Measurements from ENCODE around the gene G0S2. TPM values are rescaled to one million over a fixed set of nuclear protein-coding genes. Genes with fewer than 3 reads are reported as not detected.

Gene G0S2
- total and polyA plus RNA-seq, 4 donors, result 16.3 to 24.9 (median 20.8) TPM

DNA sequence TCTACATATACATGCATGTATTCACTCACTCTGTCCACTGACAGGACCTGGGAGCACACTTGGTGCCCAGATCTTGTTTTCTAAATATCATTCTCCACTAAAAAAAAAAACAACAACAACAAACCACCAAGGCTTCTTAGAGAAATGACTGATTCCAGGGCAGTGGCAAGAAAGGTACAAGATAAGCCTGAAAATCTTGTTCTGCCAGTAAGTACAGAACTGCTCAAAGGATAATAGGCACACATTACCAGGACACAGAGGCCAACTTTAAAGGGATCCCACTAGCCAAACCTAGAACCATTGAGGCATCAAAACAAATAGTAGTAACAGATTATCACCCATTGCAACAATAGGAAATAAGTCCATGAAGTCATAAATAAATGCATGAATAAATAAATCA, 40.1 kb downstream of the G0S2 start:
- no peak for ATAC-seq (ENCODE audit: low FRiP score)
- H3K27me3 ChIP-seq (ENCODE audit: control insufficient read depth in 1 of 2, insufficient read depth in 2 of 2, low read length in 1 of 2), result no peaks in the 10 kb centered on the region
- H3K4me3 ChIP-seq (ENCODE audit: low read length in 2 of 2), result no peak overlapping the region
- intact Hi-C loops (cut with DNase I), result no loop called here
- no peaks in the 10 kb centered on the region for H3K9me3 ChIP-seq (ENCODE audit: control insufficient read depth, low read length)
- H3K36me3 ChIP-seq (ENCODE audit: control insufficient read depth in 1 of 2, insufficient read depth in 2 of 2, low read length in 1 of 2), result no peaks in the 10 kb centered on the region
- no peak for DNase-seq
- no peaks in the 10 kb centered on the region for H3K4me1 ChIP-seq (ENCODE audit: control insufficient read depth in 1 of 2, insufficient read depth in 2 of 2, low read length in 2 of 2)
- H3K27ac ChIP-seq (ENCODE audit: low read depth in 1 of 2, low read length in 2 of 2), result no peak overlapping the region

DNA sequence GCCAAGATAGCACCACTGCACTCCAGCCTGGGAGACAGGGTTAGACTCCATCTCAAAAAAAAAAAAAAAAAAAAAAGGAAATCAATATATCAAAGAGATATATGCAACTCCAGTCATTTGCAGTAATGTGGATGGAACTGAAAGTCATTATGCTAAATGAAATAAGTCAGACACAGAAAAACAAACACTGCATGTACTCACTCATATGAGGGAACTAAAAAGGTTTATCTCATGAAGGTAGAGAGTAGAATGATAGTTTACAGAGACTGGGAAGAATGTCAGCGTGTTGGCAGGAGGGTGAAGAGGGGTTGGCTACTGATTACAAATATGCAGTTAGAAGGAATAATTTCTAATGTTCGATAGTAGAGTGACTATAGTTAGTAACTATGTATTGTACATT, 42.6 kb downstream of the G0S2 start:
- no peak overlapping the region for H3K4me3 ChIP-seq (ENCODE audit: low read length in 2 of 2)
- H3K4me1 ChIP-seq (ENCODE audit: control insufficient read depth in 1 of 2, insufficient read depth in 2 of 2, low read length in 2 of 2), result no peaks in the 10 kb centered on the region
- no peak for DNase-seq
- no peak for ATAC-seq (ENCODE audit: low FRiP score)
- no peak overlapping the region for H3K27ac ChIP-seq (ENCODE audit: low read depth in 1 of 2, low read length in 2 of 2)
- intact Hi-C loops (cut with DNase I), result no loop called here
- H3K36me3 ChIP-seq (ENCODE audit: control insufficient read depth in 1 of 2, insufficient read depth in 2 of 2, low read length in 1 of 2), result no peaks in the 10 kb centered on the region
- H3K27me3 ChIP-seq (ENCODE audit: control insufficient read depth in 1 of 2, insufficient read depth in 2 of 2, low read length in 1 of 2), result no peaks in the 10 kb centered on the region
- WGBS, 2 donors, result 45 to 56% methylated on average over 2 of the region's 2 CpGs
- H3K9me3 ChIP-seq (ENCODE audit: control insufficient read depth, low read length), result no peaks in the 10 kb centered on the region

DNA sequence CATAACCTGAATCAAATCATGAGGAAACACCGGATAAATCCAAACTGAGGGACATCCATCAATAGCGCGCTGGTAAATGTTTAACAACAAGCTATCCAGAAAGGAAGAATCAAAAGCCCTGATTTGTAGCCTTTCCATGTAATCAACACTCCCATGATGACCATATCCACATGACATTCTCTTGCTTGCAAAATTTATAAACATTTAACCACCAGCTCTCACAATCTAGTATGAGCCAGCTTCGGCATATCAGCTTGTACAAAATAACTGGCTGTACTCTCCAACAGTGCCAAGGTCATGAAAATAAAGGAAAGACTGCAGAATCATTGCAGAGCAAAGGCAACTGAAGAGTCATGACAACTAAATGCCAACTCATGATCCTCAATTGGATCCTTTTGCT, 45.1 kb downstream of the G0S2 start:
- Histone ChIP-seq H3K9me3 (ENCODE audit: control insufficient read depth, low read length) (no peaks in the 10 kb centered on the region), H3K27me3 (ENCODE audit: control insufficient read depth in 1 of 2, insufficient read depth in 2 of 2, low read length in 1 of 2) (no peaks in the 10 kb centered on the region), H3K27ac (ENCODE audit: low read depth in 1 of 2, low read length in 2 of 2) (no peak overlapping the region), H3K4me1 (ENCODE audit: control insufficient read depth in 1 of 2, insufficient read depth in 2 of 2, low read length in 2 of 2) (no peaks in the 10 kb centered on the region), H3K4me3 (ENCODE audit: low read length in 2 of 2) (no peak overlapping the region), H3K36me3 (ENCODE audit: control insufficient read depth in 1 of 2, insufficient read depth in 2 of 2, low read length in 1 of 2) (no peaks in the 10 kb centered on the region)
- WGBS, 2 donors, result 78 to 86% methylated on average over 4 of the region's 4 CpGs
- ATAC-seq (ENCODE audit: low FRiP score) (no peak), DNase-seq (no peak)
- intact Hi-C loops (cut with DNase I), result no loop called here

DNA sequence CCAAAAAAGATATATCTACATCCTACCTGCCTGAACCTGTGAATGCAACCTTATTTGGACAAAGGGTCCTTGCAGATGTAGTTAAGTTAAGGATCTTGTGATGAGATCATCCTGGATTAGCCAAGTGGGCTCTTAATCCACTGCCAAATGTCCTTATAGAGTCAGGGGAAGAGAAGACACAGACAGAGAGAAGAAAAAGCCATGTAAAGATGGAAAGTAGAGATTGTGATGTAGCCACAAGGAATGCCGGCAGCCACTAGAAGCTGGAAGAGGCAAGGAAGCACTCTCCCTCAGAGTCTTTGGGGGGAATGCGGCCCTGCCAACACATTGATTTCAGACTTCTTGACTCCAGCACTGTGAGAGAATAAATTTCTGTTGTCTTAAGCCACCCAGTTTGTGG, 45.6 kb downstream of the G0S2 start:
- H3K27me3 ChIP-seq (ENCODE audit: control insufficient read depth in 1 of 2, insufficient read depth in 2 of 2, low read length in 1 of 2), result no peaks in the 10 kb centered on the region
- WGBS, 2 donors, result 56 to 72% methylated on average over 2 of the region's 2 CpGs
- no peaks in the 10 kb centered on the region for H3K36me3 ChIP-seq (ENCODE audit: control insufficient read depth in 1 of 2, insufficient read depth in 2 of 2, low read length in 1 of 2)
- H3K27ac ChIP-seq (ENCODE audit: low read depth in 1 of 2, low read length in 2 of 2), result no peak overlapping the region
- no peaks in the 10 kb centered on the region for H3K9me3 ChIP-seq (ENCODE audit: control insufficient read depth, low read length)
- no peak for DNase-seq
- H3K4me3 ChIP-seq (ENCODE audit: low read length in 2 of 2), result no peak overlapping the region
- ATAC-seq (ENCODE audit: low FRiP score), result no peak
- H3K4me1 ChIP-seq (ENCODE audit: control insufficient read depth in 1 of 2, insufficient read depth in 2 of 2, low read length in 2 of 2), result no peaks in the 10 kb centered on the region
- intact Hi-C loops (cut with DNase I), result no loop called here

DNA sequence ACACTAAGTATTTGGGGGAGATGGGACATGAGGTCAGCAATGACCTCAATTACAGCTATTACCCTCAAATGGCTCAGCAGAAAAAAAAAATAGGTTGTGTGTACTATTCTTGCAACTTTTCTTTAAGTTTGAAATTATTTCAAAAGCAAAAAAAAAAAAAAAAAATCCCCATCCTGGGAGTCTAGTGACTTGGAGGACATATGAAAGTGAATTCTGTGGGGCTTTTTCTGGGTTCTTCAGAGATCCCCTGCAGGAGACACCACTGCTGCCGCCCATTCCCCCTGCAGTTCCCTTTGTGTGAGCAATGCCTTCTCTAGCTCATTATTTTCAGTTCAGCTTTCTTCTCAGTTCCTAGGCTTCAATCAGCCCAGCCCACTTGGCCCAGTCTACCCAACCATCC, 46.1 kb downstream of the G0S2 start:
- WGBS, 2 donors, result 95 to 98% methylated on average over 1 of the region's 1 CpG
- H3K27ac ChIP-seq (ENCODE audit: low read depth in 1 of 2, low read length in 2 of 2), result no peak overlapping the region
- H3K4me1 ChIP-seq (ENCODE audit: control insufficient read depth in 1 of 2, insufficient read depth in 2 of 2, low read length in 2 of 2), result no peaks in the 10 kb centered on the region
- H3K9me3 ChIP-seq (ENCODE audit: control insufficient read depth, low read length), result no peaks in the 10 kb centered on the region
- DNase-seq (no peak), ATAC-seq (ENCODE audit: low FRiP score) (no peak)
- no peaks in the 10 kb centered on the region for H3K27me3 ChIP-seq (ENCODE audit: control insufficient read depth in 1 of 2, insufficient read depth in 2 of 2, low read length in 1 of 2)
- no peak overlapping the region for H3K4me3 ChIP-seq (ENCODE audit: low read length in 2 of 2)
- no peaks in the 10 kb centered on the region for H3K36me3 ChIP-seq (ENCODE audit: control insufficient read depth in 1 of 2, insufficient read depth in 2 of 2, low read length in 1 of 2)
- intact Hi-C loops (cut with DNase I), result no loop called here

DNA sequence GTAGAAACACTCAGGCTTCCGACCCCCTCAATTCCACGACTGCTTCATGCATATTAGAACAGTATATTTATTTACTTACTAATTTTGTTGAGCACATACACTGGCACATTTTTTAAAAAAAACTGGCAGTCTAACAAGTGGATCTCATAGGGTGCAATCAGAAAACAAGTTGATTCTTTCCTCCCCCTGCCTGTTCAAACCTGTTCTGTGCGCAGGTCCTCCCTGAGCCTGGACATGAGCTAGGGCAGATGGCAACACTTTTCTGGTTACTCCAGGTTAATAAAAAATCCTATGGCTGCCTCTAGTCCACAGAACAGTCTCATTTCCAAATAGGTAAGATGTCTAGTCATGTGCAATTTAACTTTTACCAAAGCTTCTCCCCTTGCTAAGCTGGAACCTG, 48.1 kb downstream of the G0S2 start:
- DNase-seq (no peak), ATAC-seq (ENCODE audit: low FRiP score) (no peak)
- no peak overlapping the region for H3K27ac ChIP-seq (ENCODE audit: low read depth in 1 of 2, low read length in 2 of 2)
- H3K36me3 ChIP-seq (ENCODE audit: control insufficient read depth in 1 of 2, insufficient read depth in 2 of 2, low read length in 1 of 2), result no peaks in the 10 kb centered on the region
- no peaks in the 10 kb centered on the region for H3K9me3 ChIP-seq (ENCODE audit: control insufficient read depth, low read length)
- H3K4me1 ChIP-seq (ENCODE audit: control insufficient read depth in 1 of 2, insufficient read depth in 2 of 2, low read length in 2 of 2), result no peaks in the 10 kb centered on the region
- intact Hi-C loops (cut with DNase I), result no loop called here
- no peaks in the 10 kb centered on the region for H3K27me3 ChIP-seq (ENCODE audit: control insufficient read depth in 1 of 2, insufficient read depth in 2 of 2, low read length in 1 of 2)
- 89 to 96% methylated on average over 3 of the region's 3 CpGs for WGBS, 2 donors
- no peak overlapping the region for H3K4me3 ChIP-seq (ENCODE audit: low read length in 2 of 2)

DNA sequence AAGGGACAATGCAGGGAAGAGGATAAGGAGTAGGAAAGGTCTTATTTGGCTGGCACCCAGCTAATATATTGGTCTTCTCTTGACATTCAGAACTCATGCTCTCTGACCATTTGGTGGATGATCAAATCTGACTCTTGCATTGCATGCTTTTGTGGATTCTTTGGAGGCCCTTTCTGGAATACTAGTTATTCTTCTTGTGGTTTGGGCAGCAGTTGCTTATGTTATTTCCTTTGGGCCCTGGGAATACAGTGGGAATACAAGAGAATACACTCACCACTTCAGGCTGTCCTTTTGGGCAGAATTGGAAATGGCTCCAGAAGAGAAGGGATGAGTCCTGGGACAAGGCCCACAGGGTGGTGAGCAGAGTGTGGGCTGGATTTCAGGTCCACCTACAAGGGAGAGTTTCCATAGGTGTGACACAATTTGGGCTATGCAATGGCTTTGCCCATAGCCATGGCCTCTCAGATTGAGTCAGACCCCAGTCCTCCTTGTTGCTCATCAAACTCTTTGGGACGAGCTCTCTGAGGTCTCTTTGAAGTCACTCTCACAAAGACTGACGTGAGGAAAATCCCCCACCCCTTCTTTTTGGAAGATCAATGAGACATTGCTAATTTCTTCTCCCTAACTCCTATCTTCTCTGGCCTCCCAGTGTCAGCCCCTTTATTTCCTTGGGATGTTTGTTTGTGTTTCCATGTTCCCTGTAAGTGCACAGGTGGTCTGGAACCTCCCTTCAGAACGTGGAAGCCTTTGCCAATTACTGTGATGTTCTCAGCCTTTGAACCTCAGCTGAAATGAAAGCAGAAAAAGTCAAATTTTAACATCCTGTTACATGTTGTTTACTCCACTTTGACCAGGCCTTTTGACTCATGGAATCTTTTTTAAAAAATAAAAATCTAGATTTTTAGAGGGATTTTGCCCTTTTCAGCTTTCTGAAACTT, 48.8 kb downstream of the G0S2 start:
- no peaks in the 10 kb centered on the region for H3K4me1 ChIP-seq (ENCODE audit: control insufficient read depth in 1 of 2, insufficient read depth in 2 of 2, low read length in 2 of 2)
- H3K27ac ChIP-seq (ENCODE audit: low read depth in 1 of 2, low read length in 2 of 2), result no peak overlapping the region
- H3K9me3 ChIP-seq (ENCODE audit: control insufficient read depth, low read length), result no peaks in the 10 kb centered on the region
- no peaks in the 10 kb centered on the region for H3K36me3 ChIP-seq (ENCODE audit: control insufficient read depth in 1 of 2, insufficient read depth in 2 of 2, low read length in 1 of 2)
- intact Hi-C loops (cut with DNase I), result no loop called here
- H3K27me3 ChIP-seq (ENCODE audit: control insufficient read depth in 1 of 2, insufficient read depth in 2 of 2, low read length in 1 of 2), result no peaks in the 10 kb centered on the region
- no peak for DNase-seq
- no peak overlapping the region for H3K4me3 ChIP-seq (ENCODE audit: low read length in 2 of 2)
- ATAC-seq (ENCODE audit: low FRiP score), result no peak
- 71 to 78% methylated on average over 3 of the region's 3 CpGs for WGBS, 2 donors

Other genes with a start within 250 kb of the G0S2 start
- gene CAMK1G, start 91.7 kb upstream of the G0S2 start, total RNA-seq, result under 1 TPM in 1 of 2 donors, not detected in 1; 0.72 TPM
- under 1 TPM in 1 of 2 donors, not detected in 1; 0.63 TPM for gene CAMK1G, start 91.7 kb upstream of the G0S2 start, polyA plus RNA-seq
- 1 to 10 TPM in 1 of 2 donors, under 1 TPM in 1; 0.84 to 3.9 TPM for gene LAMB3, start 23.0 kb upstream of the G0S2 start, total RNA-seq
- 1 to 10 TPM; 5.2 to 5.4 TPM for gene LAMB3, start 23.0 kb upstream of the G0S2 start, polyA plus RNA-seq
- gene HSD11B1, start 29.4 kb downstream of the G0S2 start, total RNA-seq, result 10 to 100 TPM; 13.9 to 21.5 TPM
- gene HSD11B1, start 29.4 kb downstream of the G0S2 start, polyA plus RNA-seq, result 10 to 100 TPM in 1 of 2 donors, 1 to 10 TPM in 1; 3.0 to 10.2 TPM
- 1 to 10 TPM; 4.3 to 9.0 TPM for gene TRAF3IP3, start 80.6 kb downstream of the G0S2 start, total RNA-seq
- gene TRAF3IP3, start 80.6 kb downstream of the G0S2 start, polyA plus RNA-seq, result 1 to 10 TPM in 1 of 2 donors, under 1 TPM in 1; 0.88 to 1.1 TPM
- gene C1orf74, start 109.1 kb downstream of the G0S2 start, total RNA-seq, result 1 to 10 TPM; 1.1 to 1.6 TPM
- gene C1orf74, start 109.1 kb downstream of the G0S2 start, polyA plus RNA-seq, result under 1 TPM; 0.69 to 0.75 TPM
- 1 to 10 TPM; 1.9 to 3.8 TPM for gene IRF6, start 130.7 kb downstream of the G0S2 start, total RNA-seq
- gene IRF6, start 130.7 kb downstream of the G0S2 start, polyA plus RNA-seq, result 1 to 10 TPM; 2.6 to 9.8 TPM
- gene UTP25, start 152.6 kb downstream of the G0S2 start, total RNA-seq, result 1 to 10 TPM; 7.2 to 8.1 TPM
- 1 to 10 TPM in 1 of 2 donors, under 1 TPM in 1; 0.50 to 3.0 TPM for gene UTP25, start 152.6 kb downstream of the G0S2 start, polyA plus RNA-seq

Data from aorta (tissue), 5 donors.